ENCODE data around the gene DBH. TPM values are rescaled to one million over a fixed set of nuclear protein-coding genes. Genes with fewer than 3 reads are reported as not detected.

The DBH gene
- total and polyA plus RNA-seq, 7 donors: 0.01 TPM; not detected in 6

GRCh38 chr9:133643978-133644760 is 8.0 kb downstream of the DBH start:
- intact Hi-C loops (cut with DNase I): no loop called here
- no peak overlapping the region for H3K4me3 ChIP-seq
- H3K27ac ChIP-seq: no peak overlapping the region
- DNase-seq: no peak
- H3K36me3 ChIP-seq: no peaks in the 10 kb centered on the region
- no peaks in the 10 kb centered on the region for H3K4me1 ChIP-seq
- 72 to 85% methylated on average over 23 of the region's 23 CpGs for WGBS, 2 donors
- peaks cover 0 to 10% (median 2%) of the 10 kb centered on the region in 3 donors for H3K27me3 ChIP-seq
- TF ChIP-seq POLR2AphosphoS5 (IDR thresholded peaks at IDR 0.05) (no peak), CTCF (IDR thresholded peaks at IDR 0.05) (no peak)
- no peaks in the 10 kb centered on the region for H3K9me3 ChIP-seq

- intact Hi-C loops (cut with DNase I): no loop called here
- no peak for DNase-seq
These were observed 9.0 kb downstream of the DBH start for GRCh38 chr9:133645021-133645765.

GRCh38 chr9:133647148-133647547 is 11.0 kb downstream of the DBH start:
- DNase-seq: no peak
- no peak overlapping the region for H3K27ac ChIP-seq
- H3K9me3 ChIP-seq: no peaks in the 10 kb centered on the region
- no peak for TF ChIP-seq POLR2AphosphoS5 (IDR thresholded peaks at IDR 0.05)
- TF ChIP-seq CTCF (IDR thresholded peaks at IDR 0.05): no peak
- TF ChIP-seq EP300 (IDR thresholded peaks at IDR 0.05): no peak
- TF ChIP-seq POLR2A (IDR thresholded peaks at IDR 0.05): no peak
- H3K36me3 ChIP-seq: no peaks in the 10 kb centered on the region
- 35 to 63% methylated on average over 7 of the region's 7 CpGs for WGBS, 2 donors
- no peak overlapping the region for H3K4me3 ChIP-seq
- peaks cover 2 to 23% (median 8%) of the 10 kb centered on the region in 3 donors for H3K27me3 ChIP-seq
- intact Hi-C loops (cut with DNase I): no loop called here
- H3K4me1 ChIP-seq: no peaks in the 10 kb centered on the region

More at GRCh38 chr9:133645021-133645765, 9.0 kb downstream of the DBH start:
- Histone ChIP-seq H3K36me3 (no peaks in the 10 kb centered on the region), H3K4me3 (no peak overlapping the region), H3K27me3 (peaks cover 0 to 16% (median 2%) of the 10 kb centered on the region in 3 donors), H3K9me3 (no peaks in the 10 kb centered on the region), H3K27ac (no peak overlapping the region), H3K4me1 (no peaks in the 10 kb centered on the region)
- WGBS, 2 donors: 41 to 59% methylated on average over 10 of the region's 10 CpGs
- TF ChIP-seq POLR2AphosphoS5 (IDR thresholded peaks at IDR 0.05) (no peak), CTCF (IDR thresholded peaks at IDR 0.05) (no peak), POLR2A (IDR thresholded peaks at IDR 0.05) (no peak)

- WGBS, 2 donors: 82 to 86% methylated on average over 25 of the region's 25 CpGs
- Histone ChIP-seq H3K4me1 (no peaks in the 10 kb centered on the region), H3K9me3 (no peaks in the 10 kb centered on the region), H3K36me3 (no peaks in the 10 kb centered on the region), H3K27ac (no peak overlapping the region), H3K4me3 (no peak overlapping the region), H3K27me3 (peaks cover 2 to 31% (median 15%) of the 10 kb centered on the region in 3 donors)
- intact Hi-C loops (cut with DNase I): no loop called here
- DNase-seq: no peak
- no peak for TF ChIP-seq EP300 (IDR thresholded peaks at IDR 0.05)
- no peak for TF ChIP-seq CTCF (IDR thresholded peaks at IDR 0.05)
- no peak for TF ChIP-seq POLR2AphosphoS5 (IDR thresholded peaks at IDR 0.05)
- TF ChIP-seq POLR2A (IDR thresholded peaks at IDR 0.05): no peak
These were observed 11.8 kb downstream of the DBH start for GRCh38 chr9:133647765-133648469.

All from sigmoid colon (tissue), 7 donors.